Neural cell (in vitro differentiated cells): Measurements from ENCODE around the gene POLR1A.

Source experiments
- POLR2AphosphoS5 ChIP-seq: IDR thresholded peaks from 2 replicates; pipeline ENCODE4 v1.6.1; 2012
- SMC3 ChIP-seq: fragments of 450-650 bp; conservative IDR thresholded peaks from 2 replicates; pipeline ENCODE4 v1.6.1; 2014; ENCODE audit warnings: antibody characterized with exemption, mild to moderate bottlenecking, moderate library complexity; ENCODE audit not compliant: poor library complexity
- TAF1 ChIP-seq: IDR thresholded peaks from 2 replicates; pipeline ENCODE4 v1.6.1; 2012; ENCODE audit warnings: low read depth
- TF ChIP-seq, protein P1 (sequence below): fragments of 450-650 bp; IDR thresholded peaks from 2 replicates; pipeline ENCODE4 v1.5.1; 2014; ENCODE audit warnings: antibody characterized with exemption, mild to moderate bottlenecking, moderate library complexity; ENCODE audit not compliant: poor library complexity, severe bottlenecking
- TF ChIP-seq, protein P2 (sequence below): IDR thresholded peaks from 2 replicates; pipeline ENCODE4 v1.6.1; 2012; ENCODE audit warnings: borderline replicate concordance

DNA sequence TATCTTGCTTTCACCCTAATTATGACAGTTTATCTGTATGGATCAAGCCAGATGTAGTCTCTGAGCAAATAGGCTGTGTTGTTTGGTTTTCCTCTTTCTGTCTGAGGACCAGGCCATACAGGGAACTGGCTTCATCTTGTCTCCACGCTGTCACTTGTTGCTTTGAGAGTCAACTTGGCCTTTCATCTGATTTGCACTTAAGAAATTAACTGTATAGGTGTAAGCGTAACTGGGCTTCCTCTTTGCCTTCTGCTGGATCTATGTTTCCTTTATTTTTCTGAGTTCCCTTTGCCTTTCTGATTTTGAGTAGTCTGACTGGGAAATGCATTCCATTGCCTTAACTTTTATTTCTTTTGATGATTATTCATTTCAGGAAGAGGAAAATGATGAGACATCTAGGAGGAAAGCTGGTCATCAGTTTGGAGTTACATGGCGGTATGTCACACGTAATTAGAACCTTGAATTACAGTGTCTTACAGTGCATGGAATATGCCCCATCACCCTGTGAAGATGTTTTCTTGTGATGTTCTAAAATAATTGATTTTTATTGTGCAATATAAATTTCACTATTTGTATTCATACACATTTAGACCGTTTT is 17.7 kb upstream of the POLR1A start:
- TF ChIP-seq, protein P1, sequence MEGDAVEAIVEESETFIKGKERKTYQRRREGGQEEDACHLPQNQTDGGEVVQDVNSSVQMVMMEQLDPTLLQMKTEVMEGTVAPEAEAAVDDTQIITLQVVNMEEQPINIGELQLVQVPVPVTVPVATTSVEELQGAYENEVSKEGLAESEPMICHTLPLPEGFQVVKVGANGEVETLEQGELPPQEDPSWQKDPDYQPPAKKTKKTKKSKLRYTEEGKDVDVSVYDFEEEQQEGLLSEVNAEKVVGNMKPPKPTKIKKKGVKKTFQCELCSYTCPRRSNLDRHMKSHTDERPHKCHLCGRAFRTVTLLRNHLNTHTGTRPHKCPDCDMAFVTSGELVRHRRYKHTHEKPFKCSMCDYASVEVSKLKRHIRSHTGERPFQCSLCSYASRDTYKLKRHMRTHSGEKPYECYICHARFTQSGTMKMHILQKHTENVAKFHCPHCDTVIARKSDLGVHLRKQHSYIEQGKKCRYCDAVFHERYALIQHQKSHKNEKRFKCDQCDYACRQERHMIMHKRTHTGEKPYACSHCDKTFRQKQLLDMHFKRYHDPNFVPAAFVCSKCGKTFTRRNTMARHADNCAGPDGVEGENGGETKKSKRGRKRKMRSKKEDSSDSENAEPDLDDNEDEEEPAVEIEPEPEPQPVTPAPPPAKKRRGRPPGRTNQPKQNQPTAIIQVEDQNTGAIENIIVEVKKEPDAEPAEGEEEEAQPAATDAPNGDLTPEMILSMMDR = no peak
- TF ChIP-seq, protein P2, sequence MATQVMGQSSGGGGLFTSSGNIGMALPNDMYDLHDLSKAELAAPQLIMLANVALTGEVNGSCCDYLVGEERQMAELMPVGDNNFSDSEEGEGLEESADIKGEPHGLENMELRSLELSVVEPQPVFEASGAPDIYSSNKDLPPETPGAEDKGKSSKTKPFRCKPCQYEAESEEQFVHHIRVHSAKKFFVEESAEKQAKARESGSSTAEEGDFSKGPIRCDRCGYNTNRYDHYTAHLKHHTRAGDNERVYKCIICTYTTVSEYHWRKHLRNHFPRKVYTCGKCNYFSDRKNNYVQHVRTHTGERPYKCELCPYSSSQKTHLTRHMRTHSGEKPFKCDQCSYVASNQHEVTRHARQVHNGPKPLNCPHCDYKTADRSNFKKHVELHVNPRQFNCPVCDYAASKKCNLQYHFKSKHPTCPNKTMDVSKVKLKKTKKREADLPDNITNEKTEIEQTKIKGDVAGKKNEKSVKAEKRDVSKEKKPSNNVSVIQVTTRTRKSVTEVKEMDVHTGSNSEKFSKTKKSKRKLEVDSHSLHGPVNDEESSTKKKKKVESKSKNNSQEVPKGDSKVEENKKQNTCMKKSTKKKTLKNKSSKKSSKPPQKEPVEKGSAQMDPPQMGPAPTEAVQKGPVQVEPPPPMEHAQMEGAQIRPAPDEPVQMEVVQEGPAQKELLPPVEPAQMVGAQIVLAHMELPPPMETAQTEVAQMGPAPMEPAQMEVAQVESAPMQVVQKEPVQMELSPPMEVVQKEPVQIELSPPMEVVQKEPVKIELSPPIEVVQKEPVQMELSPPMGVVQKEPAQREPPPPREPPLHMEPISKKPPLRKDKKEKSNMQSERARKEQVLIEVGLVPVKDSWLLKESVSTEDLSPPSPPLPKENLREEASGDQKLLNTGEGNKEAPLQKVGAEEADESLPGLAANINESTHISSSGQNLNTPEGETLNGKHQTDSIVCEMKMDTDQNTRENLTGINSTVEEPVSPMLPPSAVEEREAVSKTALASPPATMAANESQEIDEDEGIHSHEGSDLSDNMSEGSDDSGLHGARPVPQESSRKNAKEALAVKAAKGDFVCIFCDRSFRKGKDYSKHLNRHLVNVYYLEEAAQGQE = no peak
- no peak for TF ChIP-seq SMC3
- no peak for TF ChIP-seq POLR2AphosphoS5
- no peak for TF ChIP-seq TAF1
